CD4-positive, alpha-beta T cell treated with Interleukin-6 for 4 hours (primary cell): Measurements from ENCODE around the gene PIK3R1.
A peak's percentile ranks its signal among the peaks of the same experiment; 100 is the strongest.

Experiments used
- DNase-seq: peaks from one replicate; pipeline ENCODE4 v3.0.0-alpha.2; 2020; ENCODE audit warnings: mixed read lengths

Gene PIK3R1

GRCh38 chr5:68252673-68253623 lies 37.4 kb downstream of the PIK3R1 start:
- DNase-seq, result peak; percentile 69

- no peak for DNase-seq
These were observed 38.3 kb downstream of the PIK3R1 start for GRCh38 chr5:68253624-68254585.

GRCh38 chr5:68254810-68255209 lies 39.3 kb downstream of the PIK3R1 start:
- DNase-seq, result no peak

GRCh38 chr5:68255305-68256120 lies 40.0 kb downstream of the PIK3R1 start:
- DNase-seq, result peak; percentile 37

GRCh38 chr5:68257210-68257609 lies 41.7 kb downstream of the PIK3R1 start:
- no peak for DNase-seq

GRCh38 chr5:68258531-68258930 lies 43.0 kb downstream of the PIK3R1 start:
- DNase-seq, result no peak

GRCh38 chr5:68259700-68260099 lies 44.1 kb downstream of the PIK3R1 start:
- no peak for DNase-seq

- DNase-seq, result no peak
These were observed 44.9 kb downstream of the PIK3R1 start for GRCh38 chr5:68260467-68260866.

GRCh38 chr5:68261169-68261568 lies 45.6 kb downstream of the PIK3R1 start:
- no peak for DNase-seq

- DNase-seq, result no peak
These were observed 46.1 kb downstream of the PIK3R1 start for GRCh38 chr5:68261569-68262065.

- DNase-seq, result no peak
These were observed 48.7 kb downstream of the PIK3R1 start for GRCh38 chr5:68264024-68264956.

- DNase-seq, result no peak
These were observed 49.8 kb downstream of the PIK3R1 start for GRCh38 chr5:68265347-68265746.

GRCh38 chr5:68265822-68266395 lies 50.4 kb downstream of the PIK3R1 start:
- DNase-seq, result no peak

GRCh38 chr5:68266457-68266856 lies 50.9 kb downstream of the PIK3R1 start:
- DNase-seq, result no peak

- DNase-seq, result no peak
These were observed 51.5 kb downstream of the PIK3R1 start for GRCh38 chr5:68267066-68267465.

- DNase-seq, result no peak
These were observed 52.7 kb downstream of the PIK3R1 start for GRCh38 chr5:68268101-68268851.

- DNase-seq, result no peak
These were observed 53.2 kb downstream of the PIK3R1 start for GRCh38 chr5:68268852-68269130.

GRCh38 chr5:68269820-68270219 lies 54.3 kb downstream of the PIK3R1 start:
- no peak for DNase-seq

GRCh38 chr5:68270399-68270975 lies 54.9 kb downstream of the PIK3R1 start:
- DNase-seq, result no peak

- DNase-seq, result no peak
These were observed 55.6 kb downstream of the PIK3R1 start for GRCh38 chr5:68271124-68271523.
